ENCODE measurements around the gene MALSU1. TPM values are rescaled to one million over a fixed set of nuclear protein-coding genes. Genes with fewer than 3 reads are reported as not detected.

MALSU1 gene
- 100 to 1,000 TPM in 1 of 4 donors, 10 to 100 TPM in 3; 33.7 to 117 (median 46.3) TPM for total RNA-seq

DNA sequence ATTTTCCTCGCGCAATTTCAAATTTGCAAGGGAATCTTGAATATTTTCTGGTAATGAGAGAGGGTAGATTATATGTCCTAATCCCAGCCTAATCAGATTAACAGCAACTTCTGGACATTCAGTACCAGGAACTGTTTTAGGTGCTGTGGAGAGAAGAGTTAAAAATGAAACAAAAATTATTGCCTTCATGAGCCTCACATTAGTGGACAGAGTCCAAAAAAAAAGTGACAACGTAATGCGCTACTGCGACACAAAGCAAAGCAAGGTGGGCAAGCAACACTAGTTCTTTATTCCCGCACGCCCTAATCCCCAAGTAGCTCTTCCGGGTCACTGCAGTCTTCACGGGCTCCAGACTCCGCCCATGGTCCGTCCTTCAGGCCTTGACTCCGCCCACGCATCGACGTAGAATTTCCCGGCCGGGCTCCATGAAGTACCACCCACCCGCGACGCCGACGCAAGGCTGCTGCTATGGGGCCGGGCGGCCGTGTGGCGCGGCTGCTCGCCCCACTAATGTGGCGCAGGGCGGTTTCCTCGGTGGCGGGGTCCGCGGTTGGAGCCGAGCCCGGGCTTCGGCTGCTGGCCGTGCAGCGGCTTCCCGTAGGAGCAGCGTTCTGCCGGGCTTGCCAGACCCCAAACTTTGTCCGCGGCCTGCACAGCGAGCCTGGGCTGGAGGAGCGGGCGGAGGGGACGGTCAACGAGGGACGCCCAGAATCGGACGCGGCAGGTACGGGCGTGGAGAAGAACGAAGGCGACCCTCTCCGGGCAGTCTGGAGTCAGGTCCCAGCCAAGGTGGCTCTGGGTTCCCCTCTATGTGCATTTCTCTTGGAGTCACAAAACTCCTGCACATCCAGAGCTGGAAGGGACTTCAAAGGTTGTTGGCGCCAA lies at the start of gene MALSU1:
Gene MALSU1, plus strand, starts transcription at position 455 of the 885 bp plus-strand sequence. Its CDS starts 14 bp downstream, at position 469.
- H3K36me3 ChIP-seq: no peaks in the 10 kb centered on the region
- intact Hi-C loops (cut with DNase I; ENCODE audit: low total_unique reads): no loop called here
- no peaks in the 10 kb centered on the region for H3K9me3 ChIP-seq
- H3K27me3 ChIP-seq: no peaks in the 10 kb centered on the region
- peak within 1 kb of the TSS; percentile 80 to 95 for H3K4me3 ChIP-seq
- TF ChIP-seq, protein P1, sequence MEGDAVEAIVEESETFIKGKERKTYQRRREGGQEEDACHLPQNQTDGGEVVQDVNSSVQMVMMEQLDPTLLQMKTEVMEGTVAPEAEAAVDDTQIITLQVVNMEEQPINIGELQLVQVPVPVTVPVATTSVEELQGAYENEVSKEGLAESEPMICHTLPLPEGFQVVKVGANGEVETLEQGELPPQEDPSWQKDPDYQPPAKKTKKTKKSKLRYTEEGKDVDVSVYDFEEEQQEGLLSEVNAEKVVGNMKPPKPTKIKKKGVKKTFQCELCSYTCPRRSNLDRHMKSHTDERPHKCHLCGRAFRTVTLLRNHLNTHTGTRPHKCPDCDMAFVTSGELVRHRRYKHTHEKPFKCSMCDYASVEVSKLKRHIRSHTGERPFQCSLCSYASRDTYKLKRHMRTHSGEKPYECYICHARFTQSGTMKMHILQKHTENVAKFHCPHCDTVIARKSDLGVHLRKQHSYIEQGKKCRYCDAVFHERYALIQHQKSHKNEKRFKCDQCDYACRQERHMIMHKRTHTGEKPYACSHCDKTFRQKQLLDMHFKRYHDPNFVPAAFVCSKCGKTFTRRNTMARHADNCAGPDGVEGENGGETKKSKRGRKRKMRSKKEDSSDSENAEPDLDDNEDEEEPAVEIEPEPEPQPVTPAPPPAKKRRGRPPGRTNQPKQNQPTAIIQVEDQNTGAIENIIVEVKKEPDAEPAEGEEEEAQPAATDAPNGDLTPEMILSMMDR (IDR thresholded peaks at IDR 0.05): no peak
- peak; percentile 86 to 90 for TF ChIP-seq POLR2A (IDR thresholded peaks at IDR 0.05)
- peaks cover 6 to 15% of the 10 kb centered on the region in 2 donors for H3K4me1 ChIP-seq
- peak within 1 kb of the TSS; percentile 77 to 78 for H3K27ac ChIP-seq
- peak; percentile 96 to 97 for DNase-seq

DNA sequence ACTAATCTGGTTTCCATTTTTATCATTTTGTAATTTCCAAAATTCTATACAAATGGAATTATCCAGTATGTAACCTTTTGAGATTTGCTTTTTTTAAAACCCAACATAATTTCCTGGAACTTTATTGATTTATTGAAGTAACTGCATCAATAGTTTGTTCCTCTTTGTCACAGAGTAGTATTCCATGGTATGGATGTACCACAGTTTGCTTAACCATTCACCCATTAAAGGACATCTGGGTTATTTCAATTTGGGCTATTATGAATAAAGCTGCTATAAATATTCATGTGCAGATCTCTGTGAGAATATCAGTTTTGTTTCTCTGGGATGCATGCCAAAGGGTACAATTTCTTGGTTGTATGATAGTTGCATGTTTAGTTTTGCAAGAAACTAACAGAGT lies 49.7 kb upstream of the MALSU1 start:
- H3K27ac ChIP-seq: no peak overlapping the region
- H3K27me3 ChIP-seq: no peaks in the 10 kb centered on the region
- peaks cover 0 to 8% of the 10 kb centered on the region in 2 donors for H3K4me1 ChIP-seq
- intact Hi-C loops (cut with DNase I; ENCODE audit: low total_unique reads): no loop called here
- no peak for DNase-seq
- no peaks in the 10 kb centered on the region for H3K36me3 ChIP-seq
- TF ChIP-seq, protein P1 (IDR thresholded peaks at IDR 0.05): no peak
- TF ChIP-seq POLR2A (IDR thresholded peaks at IDR 0.05): no peak
- no peak overlapping the region for H3K4me3 ChIP-seq
- H3K9me3 ChIP-seq: no peaks in the 10 kb centered on the region

DNA sequence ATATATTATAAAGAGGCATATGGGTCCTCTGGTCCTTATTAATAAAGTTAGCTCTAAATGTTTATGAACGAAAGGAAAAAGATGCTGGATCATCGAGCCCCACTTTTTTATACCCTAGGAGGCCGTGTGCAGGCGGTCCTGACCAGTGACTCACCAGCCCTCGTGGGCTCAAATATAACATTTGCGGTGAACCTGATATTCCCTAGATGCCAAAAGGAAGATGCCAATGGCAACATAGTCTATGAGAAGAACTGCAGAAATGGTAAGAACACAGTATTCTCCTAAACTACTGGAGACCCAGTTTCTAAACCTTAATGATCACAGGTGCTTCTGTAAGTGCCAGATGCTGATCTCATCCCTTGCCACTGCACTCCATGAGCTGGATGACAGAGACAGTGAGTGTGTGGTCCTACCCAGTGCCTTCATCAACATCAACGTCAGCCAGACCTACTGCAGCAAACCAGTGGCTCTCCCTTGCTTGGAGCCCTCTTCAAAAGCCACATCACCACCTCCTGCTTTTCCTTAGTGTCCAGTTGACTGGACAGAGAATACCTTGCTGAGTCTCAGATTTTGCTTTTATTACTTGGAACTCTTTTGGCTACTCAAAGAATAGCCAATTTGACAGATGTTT lies 45.0 kb upstream of the MALSU1 start:
- no peaks in the 10 kb centered on the region for H3K36me3 ChIP-seq
- intact Hi-C loops (cut with DNase I; ENCODE audit: low total_unique reads): no loop called here
- H3K27ac ChIP-seq: no peak overlapping the region
- H3K4me1 ChIP-seq: no peaks in the 10 kb centered on the region
- no peaks in the 10 kb centered on the region for H3K27me3 ChIP-seq
- no peaks in the 10 kb centered on the region for H3K9me3 ChIP-seq
- TF ChIP-seq POLR2A (IDR thresholded peaks at IDR 0.05): no peak
- TF ChIP-seq, protein P1 (IDR thresholded peaks at IDR 0.05): no peak
- DNase-seq: no peak
- no peak overlapping the region for H3K4me3 ChIP-seq

DNA sequence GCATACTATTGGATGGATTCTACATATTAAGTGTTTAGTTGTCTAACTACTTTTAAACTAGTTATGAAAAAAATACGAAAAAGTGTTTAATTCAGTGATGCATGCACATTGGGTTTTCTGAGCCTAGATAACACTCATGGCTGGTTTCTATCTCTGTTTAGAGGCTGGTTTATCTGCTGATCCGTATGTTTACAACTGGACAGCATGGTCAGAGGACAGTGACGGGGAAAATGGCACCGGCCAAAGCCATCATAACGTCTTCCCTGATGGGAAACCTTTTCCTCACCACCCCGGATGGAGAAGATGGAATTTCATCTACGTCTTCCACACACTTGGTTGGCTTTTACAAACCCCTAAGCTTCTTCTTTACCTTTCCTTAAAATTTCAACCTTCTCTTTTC lies 42.4 kb upstream of the MALSU1 start:
- no peak for DNase-seq
- H3K27me3 ChIP-seq: no peaks in the 10 kb centered on the region
- no peaks in the 10 kb centered on the region for H3K4me1 ChIP-seq
- no peaks in the 10 kb centered on the region for H3K36me3 ChIP-seq
- TF ChIP-seq, protein P1 (IDR thresholded peaks at IDR 0.05): no peak
- no peaks in the 10 kb centered on the region for H3K9me3 ChIP-seq
- H3K27ac ChIP-seq: no peak overlapping the region
- no peak overlapping the region for H3K4me3 ChIP-seq
- intact Hi-C loops (cut with DNase I; ENCODE audit: low total_unique reads): no loop called here

DNA sequence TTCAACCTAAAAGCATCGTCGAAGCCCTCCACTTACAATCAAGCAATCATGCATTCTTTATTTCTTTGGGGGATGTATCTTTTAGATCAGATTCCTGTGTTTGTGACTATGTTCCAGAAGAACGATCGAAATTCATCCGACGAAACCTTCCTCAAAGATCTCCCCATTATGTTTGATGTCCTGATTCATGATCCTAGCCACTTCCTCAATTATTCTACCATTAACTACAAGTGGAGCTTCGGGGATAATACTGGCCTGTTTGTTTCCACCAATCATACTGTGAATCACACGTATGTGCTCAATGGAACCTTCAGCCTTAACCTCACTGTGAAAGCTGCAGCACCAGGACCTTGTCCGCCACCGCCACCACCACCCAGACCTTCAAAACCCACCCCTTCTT lies 38.8 kb upstream of the MALSU1 start:
- TF ChIP-seq POLR2A (IDR thresholded peaks at IDR 0.05): no peak
- TF ChIP-seq, protein P1 (IDR thresholded peaks at IDR 0.05): no peak
- H3K9me3 ChIP-seq: no peaks in the 10 kb centered on the region
- H3K27me3 ChIP-seq: no peaks in the 10 kb centered on the region
- H3K27ac ChIP-seq: no peak overlapping the region
- DNase-seq: no peak
- intact Hi-C loops (cut with DNase I; ENCODE audit: low total_unique reads): no loop called here
- no peaks in the 10 kb centered on the region for H3K4me1 ChIP-seq
- no peaks in the 10 kb centered on the region for H3K36me3 ChIP-seq
- no peak overlapping the region for H3K4me3 ChIP-seq
